Measurements from ENCODE around the gene NEURL1B.

The NEURL1B gene

GRCh38 chr5:172722327-172722815 lies 81.3 kb downstream of the NEURL1B start:
- DNase-seq (ENCODE audit: low read depth) = no peak

GRCh38 chr5:172723508-172723907 lies 82.4 kb downstream of the NEURL1B start:
- in situ Hi-C loops (cut with HindIII; ENCODE audit: low sequenced_read_pairs) = no loop called here
- H3K4me3 ChIP-seq (ENCODE audit: low read depth, low read length) = no peak overlapping the region
- DNase-seq (ENCODE audit: low read depth) = no peak
- no peak for TF ChIP-seq CTCF (IDR thresholded peaks at IDR 0.05; ENCODE audit: low read depth, low read length, missing control alignments)

More at GRCh38 chr5:172722327-172722815, 81.3 kb downstream of the NEURL1B start:
- in situ Hi-C loops (cut with HindIII; ENCODE audit: low sequenced_read_pairs) = no loop called here
- no peak for TF ChIP-seq CTCF (IDR thresholded peaks at IDR 0.05; ENCODE audit: low read depth, low read length, missing control alignments)
- H3K4me3 ChIP-seq (ENCODE audit: low read depth, low read length) = no peak overlapping the region

- no peak overlapping the region for H3K4me3 ChIP-seq (ENCODE audit: low read depth, low read length)
- TF ChIP-seq CTCF (IDR thresholded peaks at IDR 0.05; ENCODE audit: low read depth, low read length, missing control alignments) = no peak
- in situ Hi-C loops (cut with HindIII; ENCODE audit: low sequenced_read_pairs) = no loop called here
- DNase-seq (ENCODE audit: low read depth) = no peak
Observed at GRCh38 chr5:172724242-172725183, 83.5 kb downstream of the NEURL1B start.

GRCh38 chr5:172725273-172725672 lies 84.2 kb downstream of the NEURL1B start:
- in situ Hi-C loops (cut with HindIII; ENCODE audit: low sequenced_read_pairs) = no loop called here
- no peak for TF ChIP-seq CTCF (IDR thresholded peaks at IDR 0.05; ENCODE audit: low read depth, low read length, missing control alignments)
- no peak for DNase-seq (ENCODE audit: low read depth)
- no peak overlapping the region for H3K4me3 ChIP-seq (ENCODE audit: low read depth, low read length)

- no peak for DNase-seq (ENCODE audit: low read depth)
- no peak for TF ChIP-seq CTCF (IDR thresholded peaks at IDR 0.05; ENCODE audit: low read depth, low read length, missing control alignments)
- H3K4me3 ChIP-seq (ENCODE audit: low read depth, low read length) = no peak overlapping the region
- in situ Hi-C loops (cut with HindIII; ENCODE audit: low sequenced_read_pairs) = no loop called here
Observed at GRCh38 chr5:172725785-172726184, 84.7 kb downstream of the NEURL1B start.

- in situ Hi-C loops (cut with HindIII; ENCODE audit: low sequenced_read_pairs) = no loop called here
- no peak overlapping the region for H3K4me3 ChIP-seq (ENCODE audit: low read depth, low read length)
- DNase-seq (ENCODE audit: low read depth) = no peak
- no peak for TF ChIP-seq CTCF (IDR thresholded peaks at IDR 0.05; ENCODE audit: low read depth, low read length, missing control alignments)
Observed at GRCh38 chr5:172726966-172727365, 85.9 kb downstream of the NEURL1B start.
